GM18505 (cell line): ENCODE data around the gene CES3.
"Not testable (repeated sequence)": the region's sequence is repeated elsewhere in the genome, so short reads cannot be mapped to it uniquely, and the experiment has no call there.

ENCODE experiments used
- ATAC-seq: cut with Tn5 transposase; IDR thresholded peaks from one replicate; pipeline ENCODE4 v1.9.1; 2021; ENCODE audit not compliant: unreplicated experiment
- POLR2A ChIP-seq: IDR thresholded peaks from 4 replicates; pipeline ENCODE4 v1.6.1; 2011; ENCODE audit warnings: borderline replicate concordance; ENCODE audit not compliant: insufficient read depth, insufficient read length; ENCODE audit errors: extremely low read depth

CES3 gene

GRCh38 chr16:66958857-66959703, 2.0 kb upstream of the CES3 start:
- ATAC-seq = no peak
- TF ChIP-seq POLR2A = no peak

- no peak for TF ChIP-seq POLR2A
- no peak for ATAC-seq
These were observed 1.3 kb upstream of the CES3 start for GRCh38 chr16:66959704-66960161.

GRCh38 chr16:66960270-66960669, 796 bp upstream of the CES3 start:
- ATAC-seq = no peak
- no peak for TF ChIP-seq POLR2A

GRCh38 chr16:66961914-66962313, 848 bp downstream of the CES3 start:
- no peak for ATAC-seq
- TF ChIP-seq POLR2A = no peak

DNA sequence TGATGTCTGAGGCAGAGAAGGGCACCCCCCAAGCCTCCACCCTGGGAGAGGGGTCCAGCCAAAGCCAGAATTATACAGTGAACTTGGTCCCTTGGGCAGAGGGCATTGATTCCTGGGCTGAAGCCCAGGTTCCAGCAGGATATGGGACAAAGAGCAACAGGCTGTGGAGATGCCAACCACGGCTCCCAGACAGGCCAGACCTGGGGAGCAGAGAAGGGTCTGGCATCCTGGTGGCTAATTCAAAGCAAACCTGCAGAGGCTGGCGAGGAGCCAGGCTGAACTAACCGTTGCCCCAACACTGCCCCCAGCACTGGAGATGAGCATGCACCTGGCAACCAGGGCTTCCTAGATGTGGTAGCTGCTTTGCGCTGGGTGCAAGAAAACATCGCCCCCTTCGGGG, 3.0 kb downstream of the CES3 start:
- TF ChIP-seq POLR2A = no peak
- ATAC-seq = no peak

- no peak for ATAC-seq
- TF ChIP-seq POLR2A = no peak
These were observed 7.8 kb downstream of the CES3 start for GRCh38 chr16:66968847-66969246.

GRCh38 chr16:66970775-66971720, 10.0 kb downstream of the CES3 start:
- ATAC-seq = no peak
- no peak for TF ChIP-seq POLR2A

DNA sequence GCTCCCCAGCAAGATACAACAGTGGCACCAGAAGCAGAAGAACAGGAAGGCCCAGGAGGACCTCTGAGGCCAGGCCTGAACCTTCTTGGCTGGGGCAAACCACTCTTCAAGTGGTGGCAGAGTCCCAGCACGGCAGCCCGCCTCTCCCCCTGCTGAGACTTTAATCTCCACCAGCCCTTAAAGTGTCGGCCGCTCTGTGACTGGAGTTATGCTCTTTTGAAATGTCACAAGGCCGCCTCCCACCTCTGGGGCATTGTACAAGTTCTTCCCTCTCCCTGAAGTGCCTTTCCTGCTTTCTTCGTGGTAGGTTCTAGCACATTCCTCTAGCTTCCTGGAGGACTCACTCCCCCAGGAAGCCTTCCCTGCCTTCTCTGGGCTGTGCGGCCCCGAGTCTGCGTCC, 11.9 kb downstream of the CES3 start:
- no peak for TF ChIP-seq POLR2A
- no peak for ATAC-seq

DNA sequence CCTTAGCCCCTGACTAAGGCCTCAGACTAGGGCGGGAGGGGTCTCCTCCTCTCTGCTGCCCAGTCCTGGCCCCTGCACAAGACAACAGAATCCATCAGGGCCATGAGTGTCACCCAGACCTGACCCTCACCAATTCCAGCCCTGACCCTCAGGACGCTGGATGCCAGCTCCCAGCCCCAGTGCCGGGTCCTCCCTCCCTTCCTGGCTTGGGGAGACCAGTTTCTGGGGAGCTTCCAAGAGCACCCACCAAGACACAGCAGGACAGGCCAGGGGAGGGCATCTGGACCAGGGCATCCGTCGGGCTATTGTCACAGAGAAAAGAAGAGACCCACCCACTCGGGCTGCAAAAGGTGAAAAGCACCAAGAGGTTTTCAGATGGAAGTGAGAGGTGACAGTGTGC, 12.7 kb downstream of the CES3 start:
- ATAC-seq = no peak
- no peak for TF ChIP-seq POLR2A

- not testable (repeated sequence) for ATAC-seq
These were observed 13.3 kb downstream of the CES3 start for GRCh38 chr16:66974156-66974931.

DNA sequence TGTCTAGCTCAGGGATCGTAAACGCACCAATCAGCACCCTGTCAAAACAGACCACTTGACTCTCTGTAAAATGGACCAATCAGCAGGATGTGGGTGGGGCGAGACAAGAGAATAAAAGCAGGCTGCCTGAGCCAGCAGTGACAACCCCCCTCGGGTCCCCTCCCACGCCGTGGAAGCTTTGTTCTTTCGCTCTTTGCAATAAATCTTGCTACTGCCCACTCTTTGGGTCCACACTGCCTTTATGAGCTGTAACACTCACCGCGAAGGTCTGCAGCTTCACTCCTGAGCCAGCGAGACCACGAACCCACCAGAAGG, 13.8 kb downstream of the CES3 start:
- not testable (repeated sequence) for ATAC-seq

DNA sequence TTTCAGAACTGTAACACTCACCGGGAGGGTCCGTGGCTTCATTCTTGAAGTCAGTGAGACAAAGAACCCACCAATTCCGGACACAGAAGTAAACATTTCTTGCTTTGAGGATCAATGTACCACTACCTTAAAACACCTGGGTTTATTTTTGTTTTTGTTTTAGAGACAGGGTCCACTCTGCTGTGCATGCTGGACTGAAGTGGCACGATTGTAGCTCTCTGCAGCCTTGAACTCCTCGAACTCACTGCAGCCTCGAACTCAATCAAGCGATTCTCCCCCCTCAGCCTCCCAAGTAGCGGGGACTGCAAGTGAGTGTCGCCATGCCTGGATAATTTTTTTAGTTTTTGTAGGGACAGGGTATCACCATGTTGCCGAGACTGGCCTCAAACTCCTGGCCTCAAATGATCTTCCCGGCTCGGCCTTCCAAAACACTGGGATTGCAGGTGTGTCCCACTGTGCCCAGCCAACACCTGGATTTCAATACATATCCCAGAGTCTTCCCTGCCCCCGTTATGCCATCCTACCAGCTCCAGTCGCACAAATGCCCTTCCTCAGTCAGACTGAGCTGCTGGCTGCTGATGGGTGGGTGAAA, 14.3 kb downstream of the CES3 start:
- ATAC-seq = no peak
- TF ChIP-seq POLR2A = no peak

- no peak for ATAC-seq
- TF ChIP-seq POLR2A = no peak
These were observed 15.7 kb downstream of the CES3 start for GRCh38 chr16:66976746-66977145.
